HG03095 (cell line): ENCODE data around the gene ATOSB.

ENCODE experiments used
- ATAC-seq: cut with Tn5 transposase; IDR thresholded peaks from one replicate; pipeline ENCODE4 v1.9.1; 2021; ENCODE audit warnings: moderate library complexity; ENCODE audit not compliant: unreplicated experiment

Gene ATOSB

DNA sequence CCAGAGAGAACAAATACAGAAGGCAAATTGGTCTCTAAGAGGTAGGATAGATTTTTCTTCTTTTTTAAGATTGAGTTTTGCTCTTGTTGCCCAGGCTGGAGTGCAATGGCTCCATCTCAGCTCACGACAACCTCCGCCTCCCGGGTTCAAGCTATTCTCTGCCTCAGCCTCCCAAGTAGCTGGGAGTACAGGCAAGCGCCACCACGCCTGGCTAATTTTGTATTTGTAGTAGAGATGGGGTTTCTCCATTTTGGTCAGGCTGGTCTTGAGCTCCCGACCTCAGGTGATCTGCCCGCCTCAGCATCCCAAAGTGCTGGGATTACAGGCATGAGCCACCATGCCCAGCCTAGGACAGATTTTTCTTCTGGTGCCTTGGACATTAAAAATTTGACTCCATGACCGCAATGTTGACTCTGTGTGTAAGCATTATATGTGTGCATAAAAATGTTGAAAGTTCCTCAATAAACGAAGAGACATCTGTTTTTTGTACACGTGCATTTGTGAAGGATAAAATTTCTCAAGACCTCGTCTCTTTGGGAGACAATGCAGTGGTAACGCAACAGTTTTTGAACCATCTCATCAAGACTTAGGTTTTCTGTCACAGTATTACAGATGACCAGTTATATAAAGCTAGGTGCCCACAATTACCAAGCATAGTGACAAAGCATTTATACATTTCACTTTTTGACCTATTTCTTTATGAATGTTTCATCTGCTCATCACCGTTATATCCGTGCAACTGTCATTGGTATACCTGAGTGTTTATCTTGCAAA, 60.6 kb downstream of the ATOSB start:
- no peak for ATAC-seq

GRCh38 chr9:35054185-35054835, 61.4 kb downstream of the ATOSB start:
- no peak for ATAC-seq
